Ishikawa (cell line): Measurements from ENCODE around the gene TACSTD2.

Source experiments
- TCF12 ChIP-seq: IDR thresholded peaks from 2 replicates; pipeline ENCODE4 v1.6.1; 2012; ENCODE audit warnings: low read depth
- TEAD4 ChIP-seq: IDR thresholded peaks from 2 replicates; pipeline ENCODE4 v1.6.1; 2012
- TF ChIP-seq, protein P1 (sequence below): IDR thresholded peaks from 2 replicates; pipeline ENCODE4 v1.6.1; 2012; ENCODE audit warnings: low read depth, mild to moderate bottlenecking

GRCh38 chr1:58561633-58562032 is 15.4 kb downstream of the TACSTD2 start:
- TF ChIP-seq TCF12 (no peak), TEAD4 (no peak)
- TF ChIP-seq, protein P1, sequence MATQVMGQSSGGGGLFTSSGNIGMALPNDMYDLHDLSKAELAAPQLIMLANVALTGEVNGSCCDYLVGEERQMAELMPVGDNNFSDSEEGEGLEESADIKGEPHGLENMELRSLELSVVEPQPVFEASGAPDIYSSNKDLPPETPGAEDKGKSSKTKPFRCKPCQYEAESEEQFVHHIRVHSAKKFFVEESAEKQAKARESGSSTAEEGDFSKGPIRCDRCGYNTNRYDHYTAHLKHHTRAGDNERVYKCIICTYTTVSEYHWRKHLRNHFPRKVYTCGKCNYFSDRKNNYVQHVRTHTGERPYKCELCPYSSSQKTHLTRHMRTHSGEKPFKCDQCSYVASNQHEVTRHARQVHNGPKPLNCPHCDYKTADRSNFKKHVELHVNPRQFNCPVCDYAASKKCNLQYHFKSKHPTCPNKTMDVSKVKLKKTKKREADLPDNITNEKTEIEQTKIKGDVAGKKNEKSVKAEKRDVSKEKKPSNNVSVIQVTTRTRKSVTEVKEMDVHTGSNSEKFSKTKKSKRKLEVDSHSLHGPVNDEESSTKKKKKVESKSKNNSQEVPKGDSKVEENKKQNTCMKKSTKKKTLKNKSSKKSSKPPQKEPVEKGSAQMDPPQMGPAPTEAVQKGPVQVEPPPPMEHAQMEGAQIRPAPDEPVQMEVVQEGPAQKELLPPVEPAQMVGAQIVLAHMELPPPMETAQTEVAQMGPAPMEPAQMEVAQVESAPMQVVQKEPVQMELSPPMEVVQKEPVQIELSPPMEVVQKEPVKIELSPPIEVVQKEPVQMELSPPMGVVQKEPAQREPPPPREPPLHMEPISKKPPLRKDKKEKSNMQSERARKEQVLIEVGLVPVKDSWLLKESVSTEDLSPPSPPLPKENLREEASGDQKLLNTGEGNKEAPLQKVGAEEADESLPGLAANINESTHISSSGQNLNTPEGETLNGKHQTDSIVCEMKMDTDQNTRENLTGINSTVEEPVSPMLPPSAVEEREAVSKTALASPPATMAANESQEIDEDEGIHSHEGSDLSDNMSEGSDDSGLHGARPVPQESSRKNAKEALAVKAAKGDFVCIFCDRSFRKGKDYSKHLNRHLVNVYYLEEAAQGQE: no peak
